H1 (cell line): Measurements from ENCODE around the gene MGAT5B. TPM values are rescaled to one million over a fixed set of nuclear protein-coding genes. Genes with fewer than 3 reads are reported as not detected.

Experiments used
- CTCF ChIA-PET: fragments of 300-600 bp; sonication (Branson Sonifier 250); formaldehyde crosslinking; loops from one replicate; lab custom pipeline; 2021; ENCODE audit not compliant: partially characterized antibody; lab: Charles Lee
- POLR2A ChIA-PET: fragments of 300-600 bp; sonication (Branson Sonifier 250); formaldehyde crosslinking; loops from one replicate; lab custom pipeline; 2021; ENCODE audit warnings: inconsistent platforms; ENCODE audit not compliant: partially characterized antibody; lab: Charles Lee
- DNase-seq, 2 experiments: peaks; one replicate each; pipeline versions ENCODE4 v3.0.0 to v3.0.0-alpha.2; 2010 to 2022; ENCODE audit warnings: low spot score in 2 of 2, low read depth in 1 of 2, mixed read lengths in 1 of 2
- FAIRE-seq: peaks from 2 replicates; lab custom pipeline; 2011; peaks lifted over from hg19 to GRCh38; lab: Jason Lieb, UNC
- H2AFZ ChIP-seq: 2 replicates; pipeline ENCODE4 v1.8.1; 2012; ENCODE audit warnings: low read length, inconsistent platforms
- H2AK5ac ChIP-seq: 2 replicates; pipeline ENCODE4 v1.6.1; 2013; ENCODE audit warnings: low read depth, low read length
- H2BK120ac ChIP-seq: replicated peaks from 2 replicates; pipeline ENCODE3; 2013; ENCODE audit warnings: low read depth, low read length, inconsistent platforms
- H2BK12ac ChIP-seq: 2 replicates; pipeline ENCODE4 v1.6.1; 2013; ENCODE audit warnings: low read depth, low read length
- H2BK15ac ChIP-seq: 2 replicates; pipeline ENCODE4 v1.6.1; 2013; ENCODE audit warnings: low read length
- H2BK20ac ChIP-seq: 2 replicates; pipeline ENCODE4 v1.6.1; 2013; ENCODE audit warnings: low read length
- H2BK5ac ChIP-seq: 2 replicates; pipeline ENCODE4 v1.6.1; 2013; ENCODE audit warnings: low read depth, low read length
- H3K14ac ChIP-seq: 2 replicates; pipeline ENCODE4 v1.6.1; 2013; ENCODE audit warnings: inconsistent platforms; ENCODE audit not compliant: insufficient read length
- H3K18ac ChIP-seq: 2 replicates; pipeline ENCODE4 v1.6.1; 2013; ENCODE audit warnings: low read length; ENCODE audit errors: extremely low read depth
- H3K23ac ChIP-seq: 2 replicates; pipeline ENCODE4 v1.6.1; 2013; ENCODE audit warnings: inconsistent platforms; ENCODE audit not compliant: insufficient read length
- H3K23me2 ChIP-seq: 2 replicates; pipeline ENCODE4 v1.6.1; 2013; ENCODE audit warnings: low read depth, low read length
- H3K27ac ChIP-seq: 2 replicates; pipeline ENCODE4 v1.6.1; 2011; ENCODE audit warnings: low read depth, low read length, inconsistent platforms
- H3K27me3 ChIP-seq, 4 experiments: replicated peaks in 1 of 4; 1 replicate in 1 of 4; 2 replicates in 3 of 4; pipeline versions ENCODE4 v1.6.1 to v1.8.1; 2011 to 2013; ENCODE audit warnings: low read length in 3 of 4, mild to moderate bottlenecking in 3 of 4, inconsistent platforms in 2 of 4, mixed read lengths in 2 of 4, moderate library complexity in 1 of 4; ENCODE audit not compliant: control insufficient read depth in 3 of 4, insufficient read depth in 3 of 4; ENCODE audit errors: extremely low read depth in 1 of 4
- H3K36me3 ChIP-seq, 4 experiments: 2 replicates each; pipeline versions ENCODE4 v1.6.1 to v1.8.1; 2011 to 2013; ENCODE audit warnings: mild to moderate bottlenecking in 4 of 4, low read length in 3 of 4, moderate library complexity in 2 of 4, control low read depth in 1 of 4, inconsistent platforms in 1 of 4; ENCODE audit not compliant: insufficient read depth in 4 of 4, control insufficient read depth in 2 of 4
- H3K4ac ChIP-seq: replicated peaks from 2 replicates; pipeline ENCODE3; 2013; ENCODE audit warnings: low read length, low read depth, mixed read lengths, inconsistent platforms; ENCODE audit not compliant: insufficient read length
- H3K4me1 ChIP-seq, 4 experiments: replicated peaks in 1 of 4; 1 replicate in 1 of 4; 2 replicates in 3 of 4; pipeline versions ENCODE4 v1.6.1 to v1.8.1; 2011 to 2013; ENCODE audit warnings: low read length in 3 of 4, inconsistent platforms in 2 of 4, mixed read lengths in 1 of 4; ENCODE audit not compliant: insufficient read depth in 4 of 4, control insufficient read depth in 3 of 4
- H3K4me2 ChIP-seq, 2 experiments: 2 replicates each; pipeline versions ENCODE4 v1.6.1 to v1.8.1; 2011 to 2013; ENCODE audit warnings: low read depth in 2 of 2, low read length in 2 of 2, control low read depth in 1 of 2, inconsistent platforms in 1 of 2, mild to moderate bottlenecking in 1 of 2; ENCODE audit not compliant: insufficient read depth in 1 of 2
- H3K4me3 ChIP-seq, 4 experiments: fragments of 200-600, 300-600 bp in 1 of 4; sonication (generic), shearing (Covaris generic), sonication (Bioruptor Twin) in 1 of 4; 2 replicates each; pipeline versions ENCODE4 v1.5.1 to v1.8.1; 2011 to 2016; ENCODE audit warnings: low read length in 4 of 4, low read depth in 3 of 4, control low read depth in 2 of 4, inconsistent platforms in 2 of 4, mild to moderate bottlenecking in 2 of 4, mixed read lengths in 1 of 4, moderate library complexity in 1 of 4; ENCODE audit not compliant: insufficient read depth in 2 of 4; ENCODE audit errors: extremely low read depth in 1 of 4
- H3K56ac ChIP-seq: replicated peaks from 2 replicates; pipeline ENCODE3; 2013; ENCODE audit warnings: low read depth, mild to moderate bottlenecking, mixed read lengths, low read length, inconsistent platforms; ENCODE audit not compliant: insufficient read length
- H3K79me1 ChIP-seq: 2 replicates; pipeline ENCODE4 v1.6.1; 2013; ENCODE audit warnings: low read depth, low read length, control low read depth
- H3K79me2 ChIP-seq, 2 experiments: 2 replicates each; pipeline versions ENCODE4 v1.6.1 to v1.8.1; 2012 to 2013; ENCODE audit warnings: low read length in 2 of 2, mild to moderate bottlenecking in 2 of 2, inconsistent platforms in 1 of 2; ENCODE audit not compliant: insufficient read depth in 2 of 2, control insufficient read depth in 1 of 2
- H3K9ac ChIP-seq, 4 experiments: replicated peaks in 1 of 4; 1 replicate in 1 of 4; 2 replicates in 3 of 4; pipeline versions ENCODE4 v1.6.1 to v1.8.1; 2011 to 2013; ENCODE audit warnings: low read depth in 3 of 4, low read length in 3 of 4, control low read depth in 2 of 4, mild to moderate bottlenecking in 2 of 4, moderate library complexity in 2 of 4, inconsistent platforms in 1 of 4; ENCODE audit errors: extremely low read depth in 1 of 4
- H3K9me3 ChIP-seq, 2 experiments: 2 replicates each; pipeline versions ENCODE4 v1.6.1 to v1.8.1; 2012 to 2013; ENCODE audit warnings: mild to moderate bottlenecking in 2 of 2, moderate library complexity in 2 of 2, control low read depth in 1 of 2, inconsistent platforms in 1 of 2, low read depth in 1 of 2, low read length in 1 of 2, mixed read lengths in 1 of 2; ENCODE audit not compliant: insufficient read depth in 2 of 2
- H4K20me1 ChIP-seq, 2 experiments: replicated peaks in 1 of 2; 2 replicates each; pipeline versions ENCODE3 to v1.8.1; 2011 to 2013; ENCODE audit warnings: inconsistent platforms in 2 of 2, low read length in 2 of 2, mild to moderate bottlenecking in 1 of 2; ENCODE audit not compliant: insufficient read depth in 2 of 2, control insufficient read depth in 1 of 2
- H4K5ac ChIP-seq: 2 replicates; pipeline ENCODE4 v1.6.1; 2013; ENCODE audit warnings: low read length, low read depth, mixed read lengths, inconsistent platforms; ENCODE audit not compliant: insufficient read length
- H4K8ac ChIP-seq: 2 replicates; pipeline ENCODE4 v1.8.0; 2013; ENCODE audit warnings: mild to moderate bottlenecking, moderate library complexity, low read length, inconsistent platforms; ENCODE audit not compliant: insufficient read depth; ENCODE audit errors: extremely low read depth
- H4K91ac ChIP-seq: replicated peaks from 2 replicates; pipeline ENCODE3; 2013; ENCODE audit warnings: low read length, mixed read lengths, inconsistent platforms; ENCODE audit not compliant: insufficient read length
- BRCA1 ChIP-seq: IDR thresholded peaks from 2 replicates; pipeline ENCODE4 v1.6.1; 2012; ENCODE audit warnings: low read depth, low read length, improper control_type of control experiment
- EZH2 ChIP-seq: fragments of 200-600 bp; sonication (generic); IDR thresholded peaks from 2 replicates; pipeline ENCODE4 v1.7.1; 2012; ENCODE audit warnings: low read depth, mild to moderate bottlenecking, moderate library complexity, low read length, inconsistent platforms; ENCODE audit not compliant: severe bottlenecking
- JUN ChIP-seq: IDR thresholded peaks from 2 replicates; pipeline ENCODE4 v1.6.1; 2011; ENCODE audit warnings: low read depth, mild to moderate bottlenecking, improper control_type of control experiment, low read length
- JUND ChIP-seq: IDR thresholded peaks from 2 replicates; pipeline ENCODE4 v1.6.1; 2011; ENCODE audit warnings: mild to moderate bottlenecking, improper control_type of control experiment, low read length
- NANOG ChIP-seq: IDR thresholded peaks from 2 replicates; pipeline ENCODE4 v1.6.1; 2011; ENCODE audit warnings: low read length, low read depth, mild to moderate bottlenecking, inconsistent platforms; ENCODE audit not compliant: insufficient read depth, poor library complexity, severe bottlenecking
- POLR2AphosphoS5 ChIP-seq: IDR thresholded peaks from 2 replicates; pipeline ENCODE4 v1.6.1; 2011; ENCODE audit warnings: low read depth, low read length
- SAP30 ChIP-seq: fragments of 300-600 bp; sonication (generic); IDR thresholded peaks from 2 replicates; pipeline ENCODE4 v1.7.1; 2012; ENCODE audit warnings: low read length, moderate library complexity, mild to moderate bottlenecking, inconsistent platforms; ENCODE audit not compliant: insufficient read depth, insufficient replicate concordance
- SP4 ChIP-seq: IDR thresholded peaks from 2 replicates; pipeline ENCODE4 v1.6.1; 2012; ENCODE audit warnings: low read length, inconsistent platforms
- SRF ChIP-seq: IDR thresholded peaks from 2 replicates; pipeline ENCODE4 v1.6.1; 2011; ENCODE audit warnings: mild to moderate bottlenecking, low read depth, low read length, moderate library complexity
- TBP ChIP-seq: IDR thresholded peaks from 2 replicates; pipeline ENCODE4 v1.6.1; 2011; ENCODE audit warnings: low read depth, low read length, improper control_type of control experiment
- USF2 ChIP-seq: IDR thresholded peaks from 2 replicates; pipeline ENCODE4 v1.6.1; 2011; ENCODE audit warnings: low read length, improper control_type of control experiment
- WGBS, 2 experiments: shearing (Covaris generic) in 1 of 2; methylation state at CpG; one replicate each; pipeline versions ENCODE4 v1.1.6 to v1.1.7; 2013 to 2015; ENCODE audit warnings: low lambda C conversion rate in 2 of 2, mixed read lengths in 2 of 2, inconsistent platforms in 1 of 2, low coverage in 1 of 2, missing lambda C conversion rate in 1 of 2; ENCODE audit not compliant: insufficient replicate concordance in 2 of 2, insufficient coverage in 1 of 2, insufficient read length in 1 of 2; ENCODE audit errors: extremely low coverage in 1 of 2, missing lambda C conversion rate in 1 of 2; 5-methylcytosine and 5-hydroxymethylcytosine counted together
- polyA plus RNA-seq, 7 experiments: library from polyadenylated mRNA; depleted of rRNA in 3 of 7; stranded (reverse) in 5 of 7; unstranded in 2 of 7; fragments of >200 nt in 5 of 7; fragments of 200-250 nt in 2 of 7; gene quantifications; 1 replicate in 5 of 7; 2 replicates in 1 of 7; 4 replicates in 1 of 7; pipeline versions ENCODE4 v1.2.1 to v1.2.3, GENCODE V29; 2011 to 2013; ENCODE audit warnings: missing spikeins in 2 of 7, mixed read lengths in 2 of 7
- total RNA-seq: library from RNA; stranded (reverse); fragmentation: NEBNext Ultra II Directional; extraction: Animal tissue kit (Norgen Biotek cat#: 25700); gene quantifications from 2 replicates; pipeline ENCODE4 v1.2.1, GENCODE V29; 2021
- TF ChIP-seq, protein P1 (sequence below): IDR thresholded peaks from 2 replicates; pipeline ENCODE4 v1.6.1; 2011; ENCODE audit warnings: low read depth, mild to moderate bottlenecking, low read length; ENCODE audit not compliant: insufficient read depth

MGAT5B gene
- total and polyA plus RNA-seq, 2 of the 8 experiments (the other 6 are each of a cell fraction or from before 2014, with no cell fraction given), result 7.9 to 8.2 TPM

- no peak overlapping the region for H3K56ac ChIP-seq
- no peak overlapping the region for H3K4me2 ChIP-seq
- WGBS, 2 experiments, result 81% methylated on average over 9 of the region's 9 CpGs; no CpG with 5 or more reads in 1 of the 2 experiments
- no peak overlapping the region for H4K91ac ChIP-seq
- H3K23ac ChIP-seq, result no peak overlapping the region
- no peaks in the 10 kb centered on the region for H3K79me2 ChIP-seq
- no peak overlapping the region for H2BK20ac ChIP-seq
- H2AK5ac ChIP-seq, result no peak overlapping the region
- H3K14ac ChIP-seq, result no peak overlapping the region
- peaks cover under 1% of the 10 kb centered on the region; the same call in 1 of the 2 replicates for H3K23me2 ChIP-seq
- no peak overlapping the region for H3K18ac ChIP-seq
- H3K79me1 ChIP-seq, result no peaks in the 10 kb centered on the region
- DNase-seq, result no peak
- H3K9me3 ChIP-seq, result no peaks in the 10 kb centered on the region
- H3K27me3 ChIP-seq, result peaks cover 0 to 3% (median under 1%) of the 10 kb centered on the region in 4 experiments; a peak in 3 of 7 replicates
- H3K9ac ChIP-seq, result no peak overlapping the region
- no peak overlapping the region for H2AFZ ChIP-seq
- ChIA-PET POLR2A (no interaction called here), CTCF (interaction anchor here (1.5 kb wide), 1 partner anchor 21 kb away, joined by 3 read pairs; no protein-coding TSS in a partner anchor)
- H3K36me3 ChIP-seq, result no peaks in the 10 kb centered on the region
- FAIRE-seq, result no peak
- no peak overlapping the region for H2BK5ac ChIP-seq
- no peak overlapping the region for H3K4me3 ChIP-seq
- H4K8ac ChIP-seq, result no peak overlapping the region
- H3K4ac ChIP-seq, result no peak overlapping the region
- TF ChIP-seq TBP, result no peak
- no peak for TF ChIP-seq SAP30
- TF ChIP-seq JUN, result no peak
- TF ChIP-seq, protein P1, sequence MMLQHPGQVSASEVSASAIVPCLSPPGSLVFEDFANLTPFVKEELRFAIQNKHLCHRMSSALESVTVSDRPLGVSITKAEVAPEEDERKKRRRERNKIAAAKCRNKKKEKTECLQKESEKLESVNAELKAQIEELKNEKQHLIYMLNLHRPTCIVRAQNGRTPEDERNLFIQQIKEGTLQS, result no peak
- TF ChIP-seq SRF, result no peak
- no peak for TF ChIP-seq NANOG
- no peak for TF ChIP-seq JUND
- TF ChIP-seq POLR2AphosphoS5, result no peak
- TF ChIP-seq EZH2, result no peak
- no peak for TF ChIP-seq SP4
- TF ChIP-seq BRCA1, result no peak
- TF ChIP-seq USF2, result no peak
- H3K27ac ChIP-seq, result no peak overlapping the region
- no peaks in the 10 kb centered on the region for H4K20me1 ChIP-seq
- H2BK120ac ChIP-seq, result no peak overlapping the region
- peaks cover 0 to 6% (median 3%) of the 10 kb centered on the region in 4 experiments; a peak in 6 of 7 replicates for H3K4me1 ChIP-seq
- no peak overlapping the region for H4K5ac ChIP-seq
- H2BK15ac ChIP-seq, result no peak overlapping the region
- H2BK12ac ChIP-seq, result no peak overlapping the region
These were observed 33.3 kb upstream of the MGAT5B start for GRCh38 chr17:76834870-76835269.
